IMR-90 (cell line): ENCODE results near the gene FUT8. TPM values are rescaled to one million over a fixed set of nuclear protein-coding genes. Genes with fewer than 3 reads are reported as not detected.

Experiments used
- ATAC-seq: fragments of 200-7000 bp; cut with Tn5 transposase; 2 replicates; pipeline ENCODE4 v1.9.1; 2020; ENCODE audit warnings: low read depth, mild to moderate bottlenecking, moderate library complexity
- BruUV-seq: library from RNA; stranded (reverse); fragments of 400-500 nt; replicated peaks from 2 replicates; lab custom pipeline; 2021; lab: Mats Ljungman, UMichigan
- CTCF ChIA-PET: fragments of 300-600 bp; formaldehyde crosslinking; extraction: SDS; loops from one replicate; lab custom pipeline; 2021; ENCODE audit warnings: antibody characterized with exemption; lab: Yijun Ruan, JAX
- POLR2A ChIA-PET: fragments of 300-600 bp; sonication (Branson Sonifier 250); formaldehyde crosslinking; loops from one replicate; lab custom pipeline; 2022; ENCODE audit warnings: antibody characterized with exemption; ENCODE audit not compliant: unreplicated experiment; lab: Charles Lee
- DNase-seq: peaks from one replicate; pipeline ENCODE4 v3.0.0; 2013
- H2AFZ ChIP-seq: replicated peaks from 2 replicates; pipeline ENCODE3; 2013; ENCODE audit warnings: low read length, mild to moderate bottlenecking; ENCODE audit not compliant: poor library complexity
- H2AK5ac ChIP-seq: 2 replicates; pipeline ENCODE4 v1.6.1; 2013; ENCODE audit warnings: low read depth, low read length, inconsistent platforms
- H2AK9ac ChIP-seq: replicated peaks from 2 replicates; pipeline ENCODE3; 2013; ENCODE audit warnings: mild to moderate bottlenecking, low read depth, low read length, moderate library complexity; ENCODE audit not compliant: poor library complexity
- H2BK120ac ChIP-seq: 2 replicates; pipeline ENCODE4 v1.6.1; 2013; ENCODE audit warnings: low read depth, low read length, inconsistent platforms
- H2BK15ac ChIP-seq: 3 replicates; pipeline ENCODE4 v1.6.1; 2013; ENCODE audit warnings: low read depth, low read length, inconsistent platforms
- H2BK20ac ChIP-seq: 2 replicates; pipeline ENCODE4 v1.6.1; 2013; ENCODE audit warnings: low read depth, mild to moderate bottlenecking, inconsistent platforms, low read length, moderate library complexity
- H2BK5ac ChIP-seq: 2 replicates; pipeline ENCODE4 v1.6.1; 2013; ENCODE audit warnings: mild to moderate bottlenecking, low read depth, low read length, inconsistent platforms; ENCODE audit not compliant: poor library complexity, severe bottlenecking
- H3K14ac ChIP-seq: replicated peaks from 2 replicates; pipeline ENCODE4 v1.6.1; 2013; ENCODE audit warnings: low read depth, low read length, inconsistent platforms
- H3K18ac ChIP-seq: 2 replicates; pipeline ENCODE4 v1.6.1; 2013; ENCODE audit warnings: low read depth, low read length, control low read depth
- H3K23ac ChIP-seq: 2 replicates; pipeline ENCODE4 v1.6.1; 2013; ENCODE audit warnings: low read depth, low read length, inconsistent platforms
- H3K27ac ChIP-seq: 2 replicates; pipeline ENCODE4 v1.5.1; 2013; ENCODE audit warnings: mild to moderate bottlenecking, control low read depth, low read length; ENCODE audit not compliant: insufficient read depth
- H3K27me3 ChIP-seq: 2 replicates; pipeline ENCODE4 v1.6.1; 2013; ENCODE audit warnings: low read length; ENCODE audit not compliant: control insufficient read depth, insufficient read depth
- H3K36me3 ChIP-seq: 2 replicates; pipeline ENCODE4 v1.6.1; 2013; ENCODE audit warnings: low read length, mixed read lengths; ENCODE audit not compliant: control insufficient read depth, insufficient read depth
- H3K4ac ChIP-seq: 2 replicates; pipeline ENCODE4 v1.6.1; 2013; ENCODE audit warnings: low read depth, low read length, inconsistent platforms
- H3K4me1 ChIP-seq: 2 replicates; pipeline ENCODE4 v1.6.1; 2013; ENCODE audit warnings: low read length, mixed read lengths; ENCODE audit not compliant: control insufficient read depth, insufficient read depth
- H3K4me2 ChIP-seq: 2 replicates; pipeline ENCODE4 v1.6.1; 2013; ENCODE audit warnings: low read depth, mild to moderate bottlenecking, control low read depth, low read length, moderate library complexity
- H3K4me3 ChIP-seq: 2 replicates; pipeline ENCODE4 v1.5.1; 2013; ENCODE audit warnings: low read depth, mild to moderate bottlenecking, control low read depth, low read length, moderate library complexity; ENCODE audit not compliant: insufficient read depth
- H3K56ac ChIP-seq: 2 replicates; pipeline ENCODE4 v1.6.1; 2013; ENCODE audit warnings: low read length, inconsistent platforms; ENCODE audit not compliant: insufficient read depth; ENCODE audit errors: extremely low read depth
- H3K79me1 ChIP-seq, 2 experiments: 2 replicates each; pipeline ENCODE4 v1.6.1; 2013; ENCODE audit warnings: low read length in 2 of 2, inconsistent platforms in 1 of 2, low read depth in 1 of 2
- H3K9ac ChIP-seq: 2 replicates; pipeline ENCODE4 v1.6.1; 2013; ENCODE audit warnings: low read depth, low read length, control low read depth
- H3K9me1 ChIP-seq: 2 replicates; pipeline ENCODE4 v1.6.1; 2013; ENCODE audit warnings: low read length, inconsistent platforms; ENCODE audit not compliant: insufficient read depth
- H3K9me3 ChIP-seq: 2 replicates; pipeline ENCODE4 v1.6.1; 2013; ENCODE audit warnings: low read length; ENCODE audit not compliant: control insufficient read depth, insufficient read depth
- H4K20me1 ChIP-seq: 2 replicates; pipeline ENCODE4 v1.6.1; 2013; ENCODE audit warnings: low read length, inconsistent platforms; ENCODE audit not compliant: insufficient read depth
- H4K5ac ChIP-seq: 2 replicates; pipeline ENCODE4 v1.6.1; 2013; ENCODE audit warnings: mild to moderate bottlenecking, low read depth, low read length, control low read depth
- H4K8ac ChIP-seq, 2 experiments: 2 replicates each; pipeline ENCODE4 v1.6.1; 2013; ENCODE audit warnings: low read depth in 2 of 2, low read length in 2 of 2, control low read depth in 1 of 2, inconsistent platforms in 1 of 2
- H4K91ac ChIP-seq: 2 replicates; pipeline ENCODE4 v1.6.1; 2013; ENCODE audit warnings: low read depth, low read length, inconsistent platforms; ENCODE audit not compliant: insufficient read depth
- BHLHE40 ChIP-seq: fragments of 150-350 bp; IDR thresholded peaks from 2 replicates; pipeline ENCODE4 v1.6.1; 2016; ENCODE audit warnings: mild to moderate bottlenecking, low read depth, low read length
- CEBPB ChIP-seq: IDR thresholded peaks from 2 replicates; pipeline ENCODE4 v1.6.1; 2012; ENCODE audit warnings: low read depth, low read length, improper control_type of control experiment
- CHD1 ChIP-seq: IDR thresholded peaks from 2 replicates; pipeline ENCODE4 v1.6.1; 2012; ENCODE audit warnings: low read depth, low read length, improper control_type of control experiment
- CTCF ChIP-seq: conservative IDR thresholded peaks from 2 replicates; pipeline ENCODE4 v1.5.1; 2012; ENCODE audit warnings: mild to moderate bottlenecking, low read depth, low read length, improper control_type of control experiment
- ELK1 ChIP-seq: fragments of 150-350 bp; IDR thresholded peaks from 2 replicates; pipeline ENCODE4 v1.6.1; 2016; ENCODE audit warnings: low read depth, mild to moderate bottlenecking, low read length, moderate library complexity, borderline replicate concordance
- FOS ChIP-seq: fragments of 150-350 bp; IDR thresholded peaks from 2 replicates; pipeline ENCODE4 v1.6.1; 2016; ENCODE audit warnings: low read depth, low read length
- MAFK ChIP-seq: IDR thresholded peaks from 2 replicates; pipeline ENCODE4 v1.6.1; 2012; ENCODE audit warnings: low read depth, low read length, improper control_type of control experiment
- MAZ ChIP-seq: IDR thresholded peaks from 2 replicates; pipeline ENCODE4 v1.6.1; 2012; ENCODE audit warnings: low read depth, mild to moderate bottlenecking, low read length, improper control_type of control experiment, moderate library complexity, borderline replicate concordance
- MXI1 ChIP-seq: IDR thresholded peaks from 2 replicates; pipeline ENCODE4 v1.6.1; 2012; ENCODE audit warnings: low read depth, mild to moderate bottlenecking, low read length, moderate library complexity, borderline replicate concordance
- NFE2L2 ChIP-seq: fragments of 150-350 bp; IDR thresholded peaks from 2 replicates; pipeline ENCODE4 v1.6.1; 2016; ENCODE audit warnings: low read depth, mild to moderate bottlenecking, low read length
- POLR2A ChIP-seq: IDR thresholded peaks from 2 replicates; pipeline ENCODE4 v1.6.1; 2012; ENCODE audit warnings: mild to moderate bottlenecking, low read depth, low read length
- RAD21 ChIP-seq: IDR thresholded peaks from 2 replicates; pipeline ENCODE4 v1.6.1; 2012; ENCODE audit warnings: low read length, improper control_type of control experiment
- RCOR1 ChIP-seq: IDR thresholded peaks from 2 replicates; pipeline ENCODE4 v1.6.1; 2012; ENCODE audit warnings: mild to moderate bottlenecking, low read length, improper control_type of control experiment; ENCODE audit not compliant: insufficient replicate concordance
- RFX5 ChIP-seq: IDR thresholded peaks from 2 replicates; pipeline ENCODE4 v1.8.0; 2012; ENCODE audit warnings: low read depth, mild to moderate bottlenecking, low read length, moderate library complexity
- SMC3 ChIP-seq: fragments of 150-350 bp; IDR thresholded peaks from 2 replicates; pipeline ENCODE4 v1.6.1; 2016; ENCODE audit warnings: low read depth, mild to moderate bottlenecking, antibody characterized with exemption, low read length, moderate library complexity
- USF2 ChIP-seq: fragments of 150-350 bp; IDR thresholded peaks from 2 replicates; pipeline ENCODE4 v1.6.1; 2017; ENCODE audit warnings: mild to moderate bottlenecking, antibody characterized with exemption, low read length, low read depth
- dilution Hi-C: fragments of 300-500 bp; cut with HindIII; formaldehyde crosslinking; loops from one replicate; pipeline ENCODE4 v1.14.3; 2018; ENCODE audit warnings: low sequenced_read_pairs; ENCODE audit not compliant: unreplicated experiment
- in situ Hi-C: fragments of 300-500 bp; cut with MboI; formaldehyde crosslinking; loops from 3 replicates; pipeline ENCODE4 v1.14.3; 2019; ENCODE audit warnings: low sequenced_read_pairs, inconsistent platforms, mixed read lengths
- intact Hi-C: fragments of 100-400 bp; cut with micrococcal nuclease; formaldehyde crosslinking; loops from 2 replicates; pipeline ENCODE4 v1.10.0; 2022
- polyA plus RNA-seq, 3 experiments: library from polyadenylated mRNA; depleted of rRNA; stranded (reverse); fragments of >200 nt; gene quantifications; 2 replicates each; pipeline ENCODE4 v1.2.3, GENCODE V29; 2012; ENCODE audit warnings: low replicate concordance in 1 of 3
- total RNA-seq: library from RNA; depleted of rRNA; stranded (reverse); fragments of >200 nt; gene quantifications from 2 replicates; pipeline ENCODE4 v1.2.3, GENCODE V29; 2012

The FUT8 gene
- total and polyA plus RNA-seq, 2 of the 4 experiments (the other 2 are of a cell fraction) = 15.6 to 72.9 TPM

GRCh38 chr14:65554837-65555236 is 142.3 kb downstream of the FUT8 start:
- Histone ChIP-seq H2BK20ac (no peak overlapping the region), H3K4ac (no peak overlapping the region), H4K5ac (no peak overlapping the region), H3K27ac (no peak overlapping the region), H3K14ac (no peak overlapping the region), H3K56ac (no peak overlapping the region), H3K79me1 (peaks cover 3 to 12% of the 10 kb centered on the region in 2 experiments; a peak in 3 of 4 replicates), H3K9me3 (no peaks in the 10 kb centered on the region), H3K9ac (no peak overlapping the region), H3K4me2 (no peak overlapping the region), H3K4me3 (no peak overlapping the region), H3K23ac (no peak overlapping the region), H2BK15ac (no peak overlapping the region), H4K8ac (no peak overlapping the region), H3K36me3 (no peaks in the 10 kb centered on the region), H3K4me1 (no peaks in the 10 kb centered on the region), H2AK5ac (no peak overlapping the region), H2AK9ac (no peak overlapping the region), H3K18ac (no peak overlapping the region), H2BK5ac (no peak overlapping the region), H3K27me3 (no peaks in the 10 kb centered on the region), H3K9me1 (peaks cover 4% of the 10 kb centered on the region; the same call in 1 of the 2 replicates), H4K20me1 (peaks cover 4% of the 10 kb centered on the region; the same call in 1 of the 2 replicates), H2AFZ (no peak overlapping the region), H4K91ac (no peak overlapping the region), H2BK120ac (no peak overlapping the region)
- dilution Hi-C loops (no loop called here), intact Hi-C loops (no loop called here), in situ Hi-C loops (no loop called here)
- no peak for TF ChIP-seq MXI1
- no peak for TF ChIP-seq MAZ
- TF ChIP-seq CEBPB = no peak
- TF ChIP-seq BHLHE40 = no peak
- no peak for TF ChIP-seq RFX5
- TF ChIP-seq ELK1 = no peak
- TF ChIP-seq CTCF = no peak
- TF ChIP-seq NFE2L2 = no peak
- no peak for TF ChIP-seq FOS
- TF ChIP-seq RCOR1 = no peak
- no peak for TF ChIP-seq POLR2A
- TF ChIP-seq USF2 = no peak
- TF ChIP-seq RAD21 = no peak
- TF ChIP-seq MAFK = no peak
- no peak for TF ChIP-seq SMC3
- no peak for TF ChIP-seq CHD1
- ChIA-PET POLR2A (no interaction called here), CTCF (no interaction called here)
- BruUV-seq = no TSS peak
- ATAC-seq (no peak), DNase-seq (no peak)
